Measurements from ENCODE around the gene SPATA2L. TPM values are rescaled to one million over a fixed set of nuclear protein-coding genes. Genes with fewer than 3 reads are reported as not detected.

Gene SPATA2L
- total and polyA plus RNA-seq, 2 experiments from 2014 or later: 12.3 to 25.2 TPM

DNA sequence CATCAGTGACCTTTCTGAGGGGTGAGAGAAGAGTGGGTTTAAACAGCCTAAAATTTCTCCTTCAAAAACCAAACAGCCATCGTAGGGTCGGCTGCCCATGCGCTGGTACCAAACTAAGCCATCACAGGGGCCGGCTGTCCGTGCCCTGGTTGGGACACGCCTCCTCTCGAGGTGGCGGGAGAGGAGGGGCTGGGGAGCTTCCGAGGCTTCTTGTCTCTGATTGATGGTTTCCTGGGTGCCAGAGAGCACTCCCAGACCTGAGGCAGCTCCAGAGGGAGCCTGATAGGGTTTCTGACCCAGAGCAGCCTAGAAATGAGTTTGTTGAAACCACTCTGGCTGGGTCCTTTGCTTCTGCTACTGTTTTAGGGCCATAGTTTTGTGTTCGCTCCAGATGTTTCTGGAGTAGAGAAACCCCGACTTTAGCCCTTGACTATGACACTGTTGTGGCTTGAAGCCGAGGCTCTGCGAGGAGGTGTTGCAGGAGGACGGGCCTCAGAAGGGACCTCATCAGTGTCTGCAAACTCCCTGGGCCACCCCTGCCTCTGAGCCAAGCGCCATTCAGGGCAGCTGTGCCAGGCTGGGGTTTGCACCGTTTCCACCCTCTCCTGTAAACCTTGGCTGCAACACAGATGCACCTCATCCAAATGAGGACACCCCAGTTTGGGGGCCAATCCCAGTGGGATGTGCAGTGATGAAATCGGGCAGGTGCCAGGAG is 26.1 kb upstream of the SPATA2L start:
- DNase-seq (ENCODE audit: low read depth in 1 of 2, low spot score in 1 of 2): no peak
- H3K4me1 ChIP-seq (ENCODE audit: low read depth): peaks cover 6% of the 10 kb centered on the region
- H3K4me3 ChIP-seq: no peak overlapping the region
- H3K27me3 ChIP-seq: no peaks in the 10 kb centered on the region
- peaks cover 25% of the 10 kb centered on the region for H3K36me3 ChIP-seq
- no peaks in the 10 kb centered on the region for H3K9me3 ChIP-seq (ENCODE audit: low read depth)
- TF ChIP-seq, protein P1, sequence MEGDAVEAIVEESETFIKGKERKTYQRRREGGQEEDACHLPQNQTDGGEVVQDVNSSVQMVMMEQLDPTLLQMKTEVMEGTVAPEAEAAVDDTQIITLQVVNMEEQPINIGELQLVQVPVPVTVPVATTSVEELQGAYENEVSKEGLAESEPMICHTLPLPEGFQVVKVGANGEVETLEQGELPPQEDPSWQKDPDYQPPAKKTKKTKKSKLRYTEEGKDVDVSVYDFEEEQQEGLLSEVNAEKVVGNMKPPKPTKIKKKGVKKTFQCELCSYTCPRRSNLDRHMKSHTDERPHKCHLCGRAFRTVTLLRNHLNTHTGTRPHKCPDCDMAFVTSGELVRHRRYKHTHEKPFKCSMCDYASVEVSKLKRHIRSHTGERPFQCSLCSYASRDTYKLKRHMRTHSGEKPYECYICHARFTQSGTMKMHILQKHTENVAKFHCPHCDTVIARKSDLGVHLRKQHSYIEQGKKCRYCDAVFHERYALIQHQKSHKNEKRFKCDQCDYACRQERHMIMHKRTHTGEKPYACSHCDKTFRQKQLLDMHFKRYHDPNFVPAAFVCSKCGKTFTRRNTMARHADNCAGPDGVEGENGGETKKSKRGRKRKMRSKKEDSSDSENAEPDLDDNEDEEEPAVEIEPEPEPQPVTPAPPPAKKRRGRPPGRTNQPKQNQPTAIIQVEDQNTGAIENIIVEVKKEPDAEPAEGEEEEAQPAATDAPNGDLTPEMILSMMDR (IDR thresholded peaks at IDR 0.05; ENCODE audit: low read depth, low read length): no peak
- no peak overlapping the region for H3K27ac ChIP-seq

DNA sequence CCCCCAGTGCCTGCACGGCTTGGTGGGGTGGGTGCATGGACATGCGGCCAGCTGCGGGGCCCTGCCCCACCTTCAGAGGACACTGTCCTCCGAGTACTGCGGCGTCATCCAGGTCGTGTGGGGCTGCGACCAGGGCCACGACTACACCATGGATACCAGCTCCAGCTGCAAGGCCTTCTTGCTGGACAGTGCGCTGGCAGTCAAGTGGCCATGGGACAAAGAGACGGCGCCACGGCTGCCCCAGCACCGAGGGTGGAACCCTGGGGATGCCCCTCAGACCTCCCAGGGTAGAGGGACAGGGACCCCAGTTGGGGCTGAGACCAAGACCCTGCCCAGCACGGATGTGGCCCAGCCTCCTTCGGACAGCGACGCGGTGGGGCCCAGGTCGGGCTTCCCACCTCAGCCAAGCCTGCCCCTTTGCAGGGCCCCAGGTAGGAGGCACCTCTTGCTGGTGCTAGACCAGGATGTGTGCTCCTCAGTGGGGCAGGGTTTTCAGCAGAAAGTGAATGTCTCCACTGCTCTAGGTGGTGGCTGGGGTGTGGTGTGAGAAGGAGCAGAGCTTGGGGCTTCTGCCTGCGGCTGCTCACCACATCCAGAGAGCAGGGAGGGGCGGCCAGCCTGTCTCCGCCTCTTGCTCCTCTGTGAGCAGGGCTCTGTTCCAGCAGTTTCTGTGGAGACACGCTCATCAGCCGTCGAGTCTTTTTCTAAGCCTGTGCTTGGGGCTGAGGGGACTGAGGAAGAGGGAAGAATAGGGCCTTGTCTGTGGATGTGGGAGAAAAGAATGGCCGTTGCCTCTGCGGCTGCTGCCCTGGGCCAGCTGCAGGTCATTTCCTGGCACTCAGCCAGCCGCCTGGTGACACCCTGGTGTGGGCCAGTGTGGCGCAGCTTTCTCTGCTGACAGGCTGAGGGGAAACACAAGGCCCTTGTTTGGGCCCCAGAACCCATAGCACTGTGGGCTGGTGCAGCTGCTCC is 22.1 kb upstream of the SPATA2L start:
- peak in 1 of 2 donors; percentile 36 for DNase-seq (ENCODE audit: low read depth in 1 of 2, low spot score in 1 of 2)
- Histone ChIP-seq H3K27ac (no peak overlapping the region), H3K27me3 (no peaks in the 10 kb centered on the region), H3K4me3 (no peak overlapping the region), H3K4me1 (ENCODE audit: low read depth) (peaks cover 10% of the 10 kb centered on the region), H3K9me3 (ENCODE audit: low read depth) (no peaks in the 10 kb centered on the region), H3K36me3 (peaks cover 5% of the 10 kb centered on the region)
- TF ChIP-seq, protein P1 (IDR thresholded peaks at IDR 0.05; ENCODE audit: low read depth, low read length): no peak

DNA sequence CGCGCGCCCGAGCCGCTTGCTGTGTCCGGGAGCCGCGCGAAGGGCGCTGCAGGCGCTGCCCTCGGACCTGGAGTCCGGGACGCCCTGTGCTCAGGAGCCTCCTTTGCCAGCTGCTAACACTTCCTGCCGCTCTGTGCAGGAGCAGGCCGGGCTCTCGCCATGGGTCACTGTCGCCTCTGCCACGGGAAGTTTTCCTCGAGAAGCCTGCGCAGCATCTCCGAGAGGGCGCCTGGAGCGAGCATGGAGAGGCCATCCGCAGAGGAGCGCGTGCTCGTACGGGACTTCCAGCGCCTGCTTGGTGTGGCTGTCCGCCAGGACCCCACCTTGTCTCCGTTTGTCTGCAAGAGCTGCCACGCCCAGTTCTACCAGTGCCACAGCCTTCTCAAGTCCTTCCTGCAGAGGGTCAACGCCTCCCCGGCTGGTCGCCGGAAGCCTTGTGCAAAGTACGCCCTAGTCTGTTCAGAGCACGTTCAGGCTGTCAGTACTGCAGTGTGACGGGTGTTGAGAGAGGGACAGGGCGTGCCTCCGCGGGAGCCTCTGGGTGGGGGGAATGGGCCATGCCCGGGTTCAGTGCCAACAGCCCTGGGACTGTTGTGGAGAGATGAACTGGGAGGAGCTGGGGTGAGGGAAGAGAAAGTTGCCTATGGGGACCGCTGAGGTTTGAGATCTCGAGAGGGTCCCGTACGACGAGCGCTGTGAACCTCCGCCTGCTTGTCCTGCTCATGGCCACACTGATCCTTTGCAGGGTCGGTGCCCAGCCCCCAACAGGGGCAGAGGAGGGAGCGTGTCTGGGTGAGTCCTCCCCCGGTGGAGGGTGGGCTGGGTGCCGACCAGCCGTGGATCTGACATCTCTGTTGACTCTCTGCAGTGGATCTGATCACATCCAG is 21.1 kb upstream of the SPATA2L start:
- Histone ChIP-seq H3K27ac (peak overlapping the region; percentile 96), H3K4me3 (peak overlapping the region; percentile 80), H3K27me3 (no peaks in the 10 kb centered on the region), H3K9me3 (ENCODE audit: low read depth) (no peaks in the 10 kb centered on the region), H3K4me1 (ENCODE audit: low read depth) (peaks cover 10% of the 10 kb centered on the region), H3K36me3 (peaks cover 5% of the 10 kb centered on the region)
- peak in 1 of 2 donors; percentile 63 for DNase-seq (ENCODE audit: low read depth in 1 of 2, low spot score in 1 of 2)
- TF ChIP-seq, protein P1 (IDR thresholded peaks at IDR 0.05; ENCODE audit: low read depth, low read length): no peak

DNA sequence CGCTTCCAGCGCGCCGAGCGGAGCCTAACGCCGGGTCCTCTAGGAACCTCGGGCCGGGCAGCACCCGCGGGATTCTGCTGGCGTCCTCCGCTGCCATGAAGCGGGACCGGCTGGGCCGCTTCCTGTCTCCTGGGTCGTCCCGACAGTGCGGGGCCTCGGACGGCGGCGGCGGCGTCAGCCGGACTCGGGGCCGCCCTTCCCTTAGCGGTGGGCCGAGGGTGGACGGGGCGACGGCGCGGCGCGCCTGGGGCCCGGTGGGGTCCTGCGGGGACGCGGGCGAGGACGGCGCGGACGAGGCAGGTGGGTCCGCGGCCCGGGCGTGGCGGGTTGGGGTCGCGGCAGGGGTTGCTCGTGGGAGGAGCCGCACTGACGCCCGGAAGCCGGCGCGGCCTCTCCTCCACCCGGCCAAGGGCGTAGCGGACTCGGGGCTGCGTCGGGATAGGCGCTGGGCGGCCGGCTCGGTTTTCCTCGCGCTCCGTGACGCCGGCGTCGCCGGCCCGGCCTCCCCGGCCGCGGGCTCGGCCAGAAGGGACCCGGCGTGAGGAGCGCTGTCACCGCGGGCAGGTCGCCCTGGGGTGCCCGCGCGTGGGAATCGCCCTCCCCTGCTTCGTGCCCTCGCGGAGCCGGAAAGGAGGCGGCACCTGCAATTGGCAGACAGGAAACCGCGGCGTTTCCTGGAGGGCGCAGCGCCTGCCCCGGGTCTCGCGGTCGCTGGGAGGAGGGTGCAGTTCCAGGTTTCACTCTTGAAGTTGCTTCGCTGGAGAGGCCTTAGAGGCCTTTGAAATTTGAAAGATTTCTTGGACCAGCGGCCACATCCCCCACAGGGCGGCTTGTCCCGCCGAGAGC is 20.3 kb upstream of the SPATA2L start:
- Histone ChIP-seq H3K27me3 (no peaks in the 10 kb centered on the region), H3K4me3 (peak overlapping the region; percentile 80)
- peak; percentile 60 to 72 for DNase-seq (ENCODE audit: low read depth in 1 of 2, low spot score in 1 of 2)

More for the DNA sequence above, 20.3 kb upstream of the SPATA2L start:
- TF ChIP-seq, protein P1 (IDR thresholded peaks at IDR 0.05; ENCODE audit: low read depth, low read length): no peak
- Histone ChIP-seq H3K36me3 (no peaks in the 10 kb centered on the region), H3K4me1 (ENCODE audit: low read depth) (peaks cover 10% of the 10 kb centered on the region), H3K27ac (peak overlapping the region; percentile 96), H3K9me3 (ENCODE audit: low read depth) (no peaks in the 10 kb centered on the region)

All from cardiac muscle cell (in vitro differentiated cells and primary cell).